Neural cell (in vitro differentiated cells): ENCODE data around the gene GMDS.

Experiments used
- CTCF ChIP-seq: fragments of 450-650 bp; IDR thresholded peaks from 2 replicates; pipeline ENCODE4 v1.5.1; 2014; ENCODE audit warnings: antibody characterized with exemption, mild to moderate bottlenecking, moderate library complexity; ENCODE audit not compliant: poor library complexity, severe bottlenecking
- EP300 ChIP-seq: fragments of 450-650 bp; conservative IDR thresholded peaks from 2 replicates; pipeline ENCODE4 v1.6.1; 2014; ENCODE audit warnings: antibody characterized with exemption, mild to moderate bottlenecking, moderate library complexity; ENCODE audit not compliant: poor library complexity, severe bottlenecking
- EZH2 ChIP-seq: fragments of 200-600, 300-800 bp; shearing (Covaris generic), sonication (generic); IDR thresholded peaks from 2 replicates; pipeline ENCODE4 v1.6.1; 2014; ENCODE audit warnings: antibody characterized with exemption, low read length, borderline replicate concordance, mild to moderate bottlenecking; ENCODE audit not compliant: insufficient read depth, poor library complexity, severe bottlenecking

GRCh38 chr6:2272696-2273095 lies 27.3 kb upstream of the GMDS start:
- TF ChIP-seq CTCF (no peak), EZH2 (no peak), EP300 (no peak)
